Stimulated activated CD8-positive, alpha-beta memory T cell treated with anti-CD3 and anti-CD28 coated beads, Interleukin-12 subunit alpha, Interleukin-12 subunit beta, amount 100 ng/mL, for 1 hour (primary cell): ENCODE data around the gene TRIM29.

Experiments
- DNase-seq: peaks from one replicate; pipeline ENCODE4 v3.0.0-alpha.2; 2020; ENCODE audit warnings: low read depth

TRIM29 gene

GRCh38 chr11:120139316-120140069 is 1.6 kb upstream of the TRIM29 start:
- no peak for DNase-seq

- no peak for DNase-seq
These were observed 714 bp downstream of the TRIM29 start for GRCh38 chr11:120137187-120137610.

GRCh38 chr11:120136356-120136755 is 1.6 kb downstream of the TRIM29 start:
- DNase-seq = no peak

GRCh38 chr11:120135838-120136237 is 2.1 kb downstream of the TRIM29 start:
- DNase-seq = no peak

- DNase-seq = no peak
These were observed 3.0 kb downstream of the TRIM29 start for GRCh38 chr11:120134931-120135228.

GRCh38 chr11:120134106-120134930 is 3.6 kb downstream of the TRIM29 start:
- DNase-seq = no peak

GRCh38 chr11:120133216-120134105 is 4.5 kb downstream of the TRIM29 start:
- DNase-seq = no peak

- no peak for DNase-seq
These were observed 5.2 kb downstream of the TRIM29 start for GRCh38 chr11:120132645-120133185.

- DNase-seq = no peak
These were observed 5.8 kb downstream of the TRIM29 start for GRCh38 chr11:120131941-120132644.

- no peak for DNase-seq
These were observed 6.7 kb downstream of the TRIM29 start for GRCh38 chr11:120130991-120131760.

GRCh38 chr11:120130176-120130980 is 7.5 kb downstream of the TRIM29 start:
- DNase-seq = no peak

GRCh38 chr11:120129570-120129969 is 8.3 kb downstream of the TRIM29 start:
- no peak for DNase-seq

- no peak for DNase-seq
These were observed 9.4 kb downstream of the TRIM29 start for GRCh38 chr11:120128392-120129119.

GRCh38 chr11:120127236-120127635 is 10.7 kb downstream of the TRIM29 start:
- DNase-seq = no peak

GRCh38 chr11:120126620-120127019 is 11.3 kb downstream of the TRIM29 start:
- DNase-seq = no peak

GRCh38 chr11:120125509-120125908 is 12.4 kb downstream of the TRIM29 start:
- DNase-seq = no peak

GRCh38 chr11:120125024-120125423 is 12.9 kb downstream of the TRIM29 start:
- DNase-seq = no peak

- no peak for DNase-seq
These were observed 13.6 kb downstream of the TRIM29 start for GRCh38 chr11:120124355-120124754.

- no peak for DNase-seq
These were observed 14.0 kb downstream of the TRIM29 start for GRCh38 chr11:120123946-120124345.
